Aorta (tissue), 5 donors: ENCODE results near the gene GCFC2. TPM values are rescaled to one million over a fixed set of nuclear protein-coding genes. Genes with fewer than 3 reads are reported as not detected.
"Not testable (repeated sequence)": the region's sequence is repeated elsewhere in the genome, so short reads cannot be mapped to it uniquely, and the experiment has no call there.

ENCODE experiments used
- ATAC-seq: fragments of 200-7000 bp; cut with Tn5 transposase; one replicate; pipeline ENCODE4 v1.9.1; 2022; ENCODE audit warnings: moderate library complexity; ENCODE audit not compliant: low FRiP score
- DNase-seq, 2 donors: peaks; one replicate each; pipeline ENCODE4 v3.0.0-alpha.2; 2020
- H3K27ac ChIP-seq, 2 donors: one replicate each; pipeline ENCODE4 v1.5.1; 2013; ENCODE audit warnings: low read length in 2 of 2, mild to moderate bottlenecking in 2 of 2, moderate library complexity in 2 of 2, control low read depth in 1 of 2, inconsistent platforms in 1 of 2, low read depth in 1 of 2
- H3K27me3 ChIP-seq, 2 donors: one replicate each; pipeline ENCODE4 v1.6.1; 2013; ENCODE audit warnings: control low read depth in 1 of 2, low read length in 1 of 2, mild to moderate bottlenecking in 1 of 2, moderate library complexity in 1 of 2; ENCODE audit not compliant: insufficient read depth in 2 of 2, control insufficient read depth in 1 of 2
- H3K36me3 ChIP-seq, 2 donors: one replicate each; pipeline ENCODE4 v1.6.1; 2013; ENCODE audit warnings: control low read depth in 1 of 2, low read length in 1 of 2, mild to moderate bottlenecking in 1 of 2; ENCODE audit not compliant: insufficient read depth in 2 of 2, control insufficient read depth in 1 of 2
- H3K4me1 ChIP-seq, 2 donors: one replicate each; pipeline ENCODE4 v1.6.1; 2013; ENCODE audit warnings: low read length in 2 of 2, control low read depth in 1 of 2, mild to moderate bottlenecking in 1 of 2, moderate library complexity in 1 of 2; ENCODE audit not compliant: insufficient read depth in 2 of 2, control insufficient read depth in 1 of 2
- H3K4me3 ChIP-seq, 2 donors: one replicate each; pipeline ENCODE4 v1.5.1; 2013; ENCODE audit warnings: low read length in 2 of 2, control low read depth in 1 of 2, mild to moderate bottlenecking in 1 of 2
- H3K9me3 ChIP-seq: one replicate; pipeline ENCODE4 v1.6.1; 2013; ENCODE audit warnings: mild to moderate bottlenecking, low read length; ENCODE audit not compliant: control insufficient read depth
- WGBS, 2 donors: extraction: QIAGEN DNeasy Blood & Tissue Kit; methylation state at CpG; one replicate each; pipeline ENCODE4 v1.1.7; 2013; 5-methylcytosine and 5-hydroxymethylcytosine counted together
- intact Hi-C, 2 donors: fragments of 100-400 bp; cut with DNase I; formaldehyde crosslinking; loops; one replicate each; pipeline versions ENCODE4 v1.14.2 to v1.15.0; 2022
- polyA plus RNA-seq, 2 donors: library from polyadenylated mRNA; stranded (reverse); fragments of 200-250 nt; gene quantifications; one replicate each; pipeline ENCODE4 v1.2.3, GENCODE V29; 2013
- total RNA-seq, 2 donors: library from RNA; stranded (reverse); fragmentation: NEBNext Ultra II Directional; extraction: Animal tissue kit (Norgen Biotek cat#: 25700); gene quantifications; one replicate each; pipeline ENCODE4 v1.2.1, GENCODE V29; 2021
- donor health status: healthy with polysubstance abuse.
- donor health status: Bipolar disorder and iron deficiency.
- donor health status: DM: no; HTN: no; CAD: no.
- donor health status: DM: no; HTN: no; CAD: no.
- donor health status: DM: yes; HTN: yes; CAD: no.

The GCFC2 gene
- total and polyA plus RNA-seq, 4 donors: 16.8 to 25.9 (median 21.1) TPM

DNA sequence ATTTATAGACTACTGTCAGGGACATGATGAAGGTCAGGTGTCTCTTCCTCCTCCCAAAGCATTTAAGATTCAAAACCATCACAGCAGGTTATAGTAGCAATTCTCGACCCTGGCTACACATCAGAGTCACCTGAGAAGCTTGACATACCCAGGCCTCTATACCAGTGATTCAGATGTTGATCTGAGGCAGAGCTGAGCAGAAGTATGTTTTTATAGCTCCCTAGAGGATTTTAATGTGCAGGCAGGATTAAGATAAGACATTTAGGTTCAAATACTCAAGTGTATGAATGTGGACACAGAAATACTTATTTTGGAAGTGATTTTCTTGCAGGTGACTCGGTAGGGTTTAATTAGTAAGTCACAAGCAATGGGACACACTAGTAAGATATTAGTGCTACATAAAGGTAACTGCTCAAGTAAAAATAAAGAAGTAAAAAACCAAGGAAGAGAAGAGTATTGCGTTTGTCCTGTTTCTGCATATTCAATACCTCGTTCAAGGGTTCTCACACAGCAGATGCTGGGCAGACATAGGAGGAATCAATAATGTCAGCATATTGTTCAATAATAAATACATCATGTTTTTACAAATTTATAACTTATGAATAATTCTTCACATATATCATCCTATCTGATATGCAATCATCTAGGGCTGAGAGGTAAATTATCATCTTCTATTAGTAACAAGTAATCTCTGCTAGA, 7.0 kb downstream of the GCFC2 start:
- ATAC-seq (no peak), DNase-seq (no peak)
- Histone ChIP-seq H3K36me3 (peaks cover 2 to 4% of the 10 kb centered on the region in 2 donors), H3K9me3 (no peaks in the 10 kb centered on the region), H3K4me1 (no peaks in the 10 kb centered on the region), H3K27me3 (no peaks in the 10 kb centered on the region), H3K4me3 (no peak overlapping the region), H3K27ac (no peak overlapping the region)
- 80 to 83% methylated on average over 4 of the region's 4 CpGs for WGBS, 2 donors
- intact Hi-C loops: no loop called here

- ATAC-seq: no peak
Measured at GRCh38 chr2:75702593-75702992, 8.1 kb downstream of the GCFC2 start.

GRCh38 chr2:75698918-75699317, 11.8 kb downstream of the GCFC2 start:
- H3K36me3 ChIP-seq: peaks cover 2 to 8% of the 10 kb centered on the region in 2 donors
- H3K9me3 ChIP-seq: no peaks in the 10 kb centered on the region
- H3K4me3 ChIP-seq: no peak overlapping the region
- intact Hi-C loops: no loop called here
- no peaks in the 10 kb centered on the region for H3K27me3 ChIP-seq
- H3K4me1 ChIP-seq: no peaks in the 10 kb centered on the region
- H3K27ac ChIP-seq: no peak overlapping the region
- no peak for DNase-seq
- no peak for ATAC-seq
- 66 to 75% methylated on average over 2 of the region's 2 CpGs for WGBS, 2 donors

More at GRCh38 chr2:75702593-75702992, 8.1 kb downstream of the GCFC2 start:
- WGBS, 2 donors: 92 to 96% methylated on average over 4 of the region's 4 CpGs
- H3K36me3 ChIP-seq: peaks cover 2 to 5% of the 10 kb centered on the region in 2 donors
- H3K4me1 ChIP-seq: no peaks in the 10 kb centered on the region
- H3K27ac ChIP-seq: no peak overlapping the region
- DNase-seq: no peak
- no peaks in the 10 kb centered on the region for H3K27me3 ChIP-seq
- no peak overlapping the region for H3K4me3 ChIP-seq
- intact Hi-C loops: no loop called here
- no peaks in the 10 kb centered on the region for H3K9me3 ChIP-seq

GRCh38 chr2:75688196-75688595, 22.5 kb downstream of the GCFC2 start:
- Histone ChIP-seq H3K36me3 (peaks cover 2 to 6% of the 10 kb centered on the region in 2 donors), H3K9me3 (no peaks in the 10 kb centered on the region), H3K27ac (no peak overlapping the region), H3K27me3 (no peaks in the 10 kb centered on the region), H3K4me3 (no peak overlapping the region), H3K4me1 (no peaks in the 10 kb centered on the region)
- 93 to 94% methylated on average over 1 of the region's 1 CpG for WGBS, 2 donors
- no peak for DNase-seq
- intact Hi-C loops: no loop called here
- ATAC-seq: no peak

DNA sequence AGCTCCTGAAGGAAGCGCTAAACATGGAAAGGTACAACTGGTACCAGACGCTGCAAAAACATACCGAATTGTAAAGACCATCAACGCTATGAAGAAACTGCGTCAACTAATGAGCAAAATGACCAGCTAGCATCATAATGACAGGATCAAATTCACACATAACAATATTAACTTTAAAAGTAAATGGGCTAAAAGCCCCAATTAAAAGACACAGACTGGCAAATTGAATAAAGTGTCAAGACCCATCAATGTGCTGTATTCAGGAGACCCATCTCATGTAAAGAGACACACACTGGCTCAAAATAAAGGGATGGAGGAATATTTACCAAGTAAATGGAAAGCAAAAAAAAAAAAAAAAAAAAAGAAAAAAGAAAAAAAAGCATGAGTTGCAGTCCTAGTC, 27.3 kb downstream of the GCFC2 start:
- intact Hi-C loops, H3K4me1 ChIP-seq, H3K4me3 ChIP-seq, H3K27ac ChIP-seq, H3K36me3 ChIP-seq, H3K27me3 ChIP-seq, ATAC-seq, H3K9me3 ChIP-seq, DNase-seq: not testable (repeated sequence)
- WGBS, 2 donors: 98 to 99% methylated on average over 5 of the region's 5 CpGs

DNA sequence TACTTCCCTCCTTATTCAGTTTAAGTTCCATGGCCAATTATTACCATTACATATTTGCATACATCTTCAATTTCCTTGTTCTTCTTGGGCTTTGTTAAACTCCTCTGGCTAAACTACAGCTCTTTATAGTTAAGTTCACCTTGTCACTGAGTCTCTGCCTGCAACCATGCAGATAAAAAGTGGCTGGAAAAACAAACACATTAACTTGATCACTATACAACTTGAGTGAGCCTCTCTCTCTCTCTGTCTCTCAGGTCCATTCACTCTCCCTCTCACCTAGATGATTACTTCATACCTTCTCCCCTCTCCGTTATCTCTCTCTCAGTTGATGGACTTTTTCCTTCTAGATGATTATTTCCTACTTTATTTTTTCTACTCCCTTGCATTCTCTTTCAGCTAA, 30.3 kb downstream of the GCFC2 start:
- H3K36me3 ChIP-seq: peaks cover 0 to 2% of the 10 kb centered on the region in 2 donors
- DNase-seq (no peak), ATAC-seq (no peak)
- H3K4me3 ChIP-seq: no peak overlapping the region
- intact Hi-C loops: no loop called here
- WGBS, 2 donors: 92 to 94% methylated on average over 1 of the region's 1 CpG
- no peaks in the 10 kb centered on the region for H3K4me1 ChIP-seq
- no peak overlapping the region for H3K27ac ChIP-seq
- H3K27me3 ChIP-seq: no peaks in the 10 kb centered on the region
- no peaks in the 10 kb centered on the region for H3K9me3 ChIP-seq

DNA sequence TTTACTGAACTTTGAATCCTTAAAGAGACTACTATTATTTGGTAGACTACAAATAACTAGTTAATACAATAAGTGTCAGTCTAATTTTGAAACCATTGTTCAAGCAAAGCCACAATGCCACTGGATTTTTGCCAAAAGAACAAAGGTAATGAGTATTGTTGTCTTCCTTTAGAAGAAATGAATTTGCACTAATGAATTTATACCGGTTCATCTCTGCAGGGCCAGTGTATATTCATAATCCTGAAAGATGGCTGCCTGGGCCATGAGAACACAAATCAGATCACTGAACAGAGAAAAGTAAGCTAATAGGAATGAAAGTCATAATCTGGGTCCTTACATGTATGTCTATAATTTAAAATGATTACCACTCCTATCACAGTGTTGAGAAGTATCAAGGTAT, 31.2 kb downstream of the GCFC2 start:
- Histone ChIP-seq H3K4me1 (no peaks in the 10 kb centered on the region), H3K27ac (no peak overlapping the region), H3K9me3 (no peaks in the 10 kb centered on the region), H3K36me3 (no peaks in the 10 kb centered on the region), H3K27me3 (no peaks in the 10 kb centered on the region), H3K4me3 (no peak overlapping the region)
- 88 to 94% methylated on average over 1 of the region's 1 CpG for WGBS, 2 donors
- DNase-seq: no peak
- intact Hi-C loops: loop anchor here in 1 of 2 donors (2.0 kb wide), 1 partner anchor 35 kb away; no protein-coding TSS in a partner anchor
- ATAC-seq: no peak

DNA sequence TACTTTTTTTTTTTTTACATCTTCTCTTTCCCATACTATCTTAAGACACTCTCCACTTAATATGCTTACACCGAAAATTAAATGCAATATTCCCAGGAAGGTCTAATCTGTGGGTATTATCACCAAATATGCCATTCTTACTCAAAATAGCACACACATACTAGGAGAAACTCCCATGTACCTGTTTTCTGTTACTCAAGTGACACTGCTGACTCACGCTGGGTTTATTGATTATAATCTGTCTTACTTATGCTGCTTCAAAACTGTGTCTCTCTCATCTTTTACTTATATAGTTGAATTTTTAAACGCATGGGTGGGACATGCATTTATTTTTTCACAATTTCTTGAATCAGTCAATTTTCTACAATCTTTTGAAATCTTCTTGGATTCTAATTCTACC, 34.3 kb downstream of the GCFC2 start:
- H3K4me1 ChIP-seq: no peaks in the 10 kb centered on the region
- DNase-seq: no peak
- no peaks in the 10 kb centered on the region for H3K27me3 ChIP-seq
- intact Hi-C loops: no loop called here
- no peak overlapping the region for H3K4me3 ChIP-seq
- no peak overlapping the region for H3K27ac ChIP-seq
- no peak for ATAC-seq
- H3K9me3 ChIP-seq: no peaks in the 10 kb centered on the region
- peaks cover 0 to under 1% of the 10 kb centered on the region in 2 donors for H3K36me3 ChIP-seq
- 96 to 97% methylated on average over 3 of the region's 3 CpGs for WGBS, 2 donors

DNA sequence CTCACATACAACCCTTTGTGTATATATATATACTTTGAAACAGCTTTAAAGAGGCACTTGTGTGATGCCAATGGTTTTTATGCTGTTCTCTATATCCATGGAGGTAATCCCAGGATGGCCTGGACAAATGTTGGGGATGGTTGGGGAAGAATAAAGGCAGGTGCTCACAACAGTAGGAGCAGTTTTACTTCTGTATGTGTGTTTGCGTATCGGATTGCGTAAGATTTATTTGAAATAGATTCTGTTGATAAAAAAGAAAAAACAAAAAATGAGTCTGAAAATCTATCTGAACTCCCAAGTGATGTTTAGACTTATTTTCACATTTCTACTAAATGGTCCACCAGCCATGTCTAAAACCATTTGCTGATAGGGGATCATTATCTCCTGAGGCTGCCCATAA, 34.8 kb downstream of the GCFC2 start:
- no peaks in the 10 kb centered on the region for H3K9me3 ChIP-seq
- H3K4me1 ChIP-seq: no peaks in the 10 kb centered on the region
- H3K36me3 ChIP-seq: peaks cover 2 to 3% of the 10 kb centered on the region in 2 donors
- no peaks in the 10 kb centered on the region for H3K27me3 ChIP-seq
- WGBS, 2 donors: 98 to 100% methylated on average over 3 of the region's 3 CpGs
- no peak overlapping the region for H3K27ac ChIP-seq
- ATAC-seq (no peak), DNase-seq (no peak)
- no peak overlapping the region for H3K4me3 ChIP-seq
- intact Hi-C loops: no loop called here
